CD4-positive, alpha-beta T cell treated with Interleukin-17A for 1 hour (primary cell): ENCODE data around the gene COL6A1.

Source experiments
- DNase-seq: peaks from one replicate; pipeline ENCODE4 v3.0.0-alpha.2; 2020

The COL6A1 gene

DNA sequence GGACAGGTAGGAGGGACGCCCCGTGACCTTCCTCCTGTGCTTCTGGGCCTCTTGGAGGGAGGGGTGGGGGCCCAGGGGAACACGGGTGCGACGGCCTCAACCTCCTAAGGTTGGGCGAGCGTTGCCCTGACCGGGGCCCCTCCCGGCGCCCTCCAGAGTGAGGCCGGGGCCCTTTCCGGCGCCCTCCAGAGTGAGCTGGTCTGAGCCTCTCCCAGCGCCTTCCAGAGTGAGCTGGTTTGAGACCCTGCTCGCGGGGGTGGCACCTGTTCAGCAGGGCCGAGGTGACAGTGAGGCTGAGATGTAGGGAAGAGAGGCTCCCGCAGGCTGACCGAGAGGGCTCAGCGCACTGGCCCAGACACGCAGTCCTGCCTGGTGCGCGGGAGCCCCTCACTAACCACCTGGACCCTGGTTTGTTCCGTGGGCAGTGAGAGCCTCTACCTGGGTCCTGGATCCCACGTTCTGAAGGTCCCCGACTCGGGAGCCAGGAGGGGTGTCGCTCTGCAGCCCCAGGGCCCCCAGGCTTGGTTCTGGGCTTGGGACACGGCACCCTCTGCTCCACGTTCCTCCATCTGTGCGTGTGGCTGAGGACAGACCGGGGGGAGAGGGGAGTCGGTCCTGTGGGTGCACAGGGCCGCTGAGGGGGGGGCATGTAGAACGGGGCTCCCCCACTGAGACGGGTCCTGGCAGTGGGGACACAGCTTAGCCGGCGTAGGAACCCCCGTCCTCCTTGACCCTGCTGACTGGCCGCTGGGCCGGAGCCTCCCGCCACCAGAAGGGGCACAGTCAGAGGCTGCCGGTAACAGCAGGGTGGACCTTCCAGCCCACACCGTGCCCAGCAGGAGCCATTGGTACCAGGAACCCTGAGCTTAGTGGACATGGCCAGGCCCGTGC lies 1.4 kb downstream of the COL6A1 start:
- DNase-seq, result no peak

DNA sequence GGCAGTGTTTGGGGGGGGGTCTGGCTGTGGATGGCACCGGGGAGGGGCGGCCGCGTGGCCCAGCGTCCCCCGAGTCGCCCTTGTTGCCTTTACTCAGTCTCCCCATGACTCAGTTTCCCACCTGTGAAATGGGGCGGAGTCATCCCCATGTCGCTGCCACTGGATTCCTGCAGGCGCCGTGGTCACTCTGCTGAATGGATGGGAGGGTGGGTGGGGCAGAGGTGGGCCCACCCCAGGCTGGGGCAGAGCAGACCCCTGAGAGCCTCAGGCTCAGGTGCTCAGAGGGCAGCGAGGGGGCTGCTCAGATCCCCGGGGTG lies 2.0 kb downstream of the COL6A1 start:
- no peak for DNase-seq

DNA sequence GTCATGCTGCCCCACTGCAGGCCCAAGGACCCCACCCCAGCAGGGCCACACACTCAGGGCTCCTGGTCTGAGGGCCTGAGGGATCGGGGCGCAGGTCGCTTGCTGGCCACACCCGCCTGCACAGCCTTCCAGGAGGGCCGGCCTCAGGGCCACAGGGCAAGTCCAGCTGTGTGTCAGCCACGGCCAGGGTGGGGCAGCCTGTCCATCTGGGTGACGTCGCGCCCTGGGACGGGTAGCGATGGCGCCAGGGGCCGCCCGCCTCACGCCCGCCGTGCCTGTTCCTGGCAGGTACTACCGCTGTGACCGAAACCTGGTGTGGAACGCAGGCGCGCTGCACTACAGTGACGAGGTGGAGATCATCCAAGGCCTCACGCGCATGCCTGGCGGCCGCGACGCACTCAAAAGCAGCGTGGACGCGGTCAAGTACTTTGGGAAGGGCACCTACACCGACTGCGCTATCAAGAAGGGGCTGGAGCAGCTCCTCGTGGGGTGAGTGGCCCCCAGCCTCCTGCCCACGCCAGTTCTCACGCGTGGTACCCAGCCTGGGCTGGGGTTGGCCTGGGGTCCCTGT lies 2.5 kb downstream of the COL6A1 start:
- no peak for DNase-seq

DNA sequence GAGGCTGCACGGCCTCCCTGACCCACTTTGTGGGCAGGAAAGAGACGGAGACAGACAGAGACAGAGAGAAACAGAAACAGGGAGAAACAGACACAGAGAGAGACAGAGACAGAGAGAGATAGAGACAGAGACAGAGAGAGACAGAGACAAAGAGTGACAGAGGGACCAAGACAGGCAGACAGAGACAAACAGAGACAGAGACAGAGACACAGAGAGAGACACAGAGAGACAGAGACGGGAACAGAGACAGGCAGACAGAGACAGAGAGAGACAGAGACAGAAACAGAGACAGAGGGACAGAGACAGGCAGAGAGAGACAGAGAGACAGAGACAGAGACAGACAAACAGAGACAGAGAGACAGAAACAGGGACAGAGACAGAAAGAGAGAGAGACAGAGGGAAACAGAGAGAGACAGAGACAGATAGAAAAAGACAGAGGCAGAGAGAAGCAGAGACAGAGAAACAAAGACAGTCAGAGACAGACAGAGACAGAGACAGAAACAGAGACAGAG lies 3.1 kb downstream of the COL6A1 start:
- no peak for DNase-seq

DNA sequence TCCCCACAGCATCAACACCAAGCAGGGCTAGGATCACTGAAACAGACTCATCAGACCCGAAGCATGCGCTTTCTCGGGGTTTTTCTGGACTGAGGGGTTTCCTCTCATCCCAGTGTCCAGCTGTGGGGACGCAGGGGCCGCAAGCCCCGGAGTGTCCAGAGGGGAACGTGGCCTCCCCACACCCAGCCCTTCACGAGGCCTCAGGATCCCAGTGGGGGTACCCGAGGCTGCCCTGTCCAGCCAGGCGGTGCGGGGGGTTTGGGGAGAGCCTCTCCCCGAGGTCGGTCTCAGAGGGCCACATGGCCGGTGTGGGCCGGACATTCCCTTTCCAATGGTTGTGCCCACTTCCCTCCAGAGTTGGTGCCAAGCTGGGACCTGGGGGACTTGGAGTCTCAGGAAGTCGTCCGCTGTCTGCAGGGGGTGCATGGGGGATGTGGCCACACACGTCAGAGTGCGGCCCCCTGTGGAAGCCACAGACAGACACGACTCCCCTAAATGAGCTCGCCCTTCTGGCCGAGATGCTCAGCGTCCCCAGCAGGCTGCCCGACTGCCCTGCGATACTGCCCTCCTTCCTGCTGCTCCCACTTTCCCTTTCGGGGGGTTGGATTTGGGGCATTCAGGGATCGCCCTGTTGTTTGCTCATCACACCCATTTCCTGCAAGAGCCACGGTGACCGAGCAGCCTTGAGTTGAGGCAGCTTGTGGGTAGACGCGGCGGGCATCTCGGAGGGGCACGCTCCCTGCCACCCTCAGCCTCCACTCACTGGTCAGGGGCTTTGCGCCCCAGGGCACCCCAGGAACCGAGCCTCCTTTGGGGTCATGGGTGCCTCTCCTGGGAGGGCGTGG lies 4.1 kb downstream of the COL6A1 start:
- no peak for DNase-seq

DNA sequence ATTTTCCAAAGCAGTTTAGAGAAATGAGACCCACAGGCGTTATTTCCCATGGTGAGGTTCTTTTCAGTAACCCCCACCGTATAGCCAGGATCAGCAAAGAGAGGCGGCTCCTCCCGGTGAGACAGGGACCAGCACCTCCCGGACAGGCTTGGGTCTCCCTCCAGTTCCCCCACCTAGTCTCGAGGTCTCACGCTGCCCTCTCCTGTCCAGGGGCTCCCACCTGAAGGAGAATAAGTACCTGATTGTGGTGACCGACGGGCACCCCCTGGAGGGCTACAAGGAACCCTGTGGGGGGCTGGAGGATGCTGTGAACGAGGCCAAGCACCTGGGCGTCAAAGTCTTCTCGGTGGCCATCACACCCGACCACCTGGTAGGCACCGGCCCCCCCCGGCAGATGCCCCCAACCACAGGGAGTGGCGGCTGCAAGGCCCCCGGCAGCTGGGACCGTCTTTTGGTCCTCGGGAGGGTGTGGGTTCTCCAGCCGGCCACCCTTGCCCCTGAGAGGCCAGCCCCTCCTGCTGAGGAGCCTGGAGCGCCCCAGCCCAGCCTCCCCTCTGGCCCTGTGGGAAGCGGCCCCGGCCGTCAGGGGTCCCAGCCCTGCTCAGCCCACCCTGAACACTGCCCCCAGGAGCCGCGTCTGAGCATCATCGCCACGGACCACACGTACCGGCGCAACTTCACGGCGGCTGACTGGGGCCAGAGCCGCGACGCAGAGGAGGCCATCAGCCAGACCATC lies 4.9 kb downstream of the COL6A1 start:
- DNase-seq, result no peak

DNA sequence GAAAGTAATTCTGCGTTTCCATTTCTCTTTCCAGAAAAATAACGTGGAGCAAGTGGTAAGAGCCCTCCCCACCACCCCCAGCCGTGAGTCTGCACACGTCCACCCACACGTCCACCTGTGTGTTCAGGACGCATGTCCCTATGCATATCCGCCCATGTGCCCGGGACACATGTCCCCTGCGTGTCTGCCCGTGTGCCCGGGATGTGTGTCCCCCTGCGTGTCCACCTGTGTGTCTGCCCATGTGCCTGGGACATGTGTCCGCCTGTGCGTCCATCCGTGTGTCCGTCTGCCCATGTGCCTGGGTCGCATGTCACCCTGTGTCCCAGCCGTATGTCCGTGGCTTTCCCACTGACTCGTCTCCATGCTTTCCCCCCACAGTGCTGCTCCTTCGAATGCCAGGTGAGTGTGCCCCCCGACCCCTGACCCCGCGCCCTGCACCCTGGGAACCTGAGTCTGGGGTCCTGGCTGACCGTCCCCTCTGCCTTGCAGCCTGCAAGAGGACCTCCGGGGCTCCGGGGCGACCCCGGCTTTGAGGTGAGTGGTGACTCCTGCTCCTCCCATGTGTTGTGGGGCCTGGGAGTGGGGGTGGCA lies 5.6 kb downstream of the COL6A1 start:
- DNase-seq, result no peak

DNA sequence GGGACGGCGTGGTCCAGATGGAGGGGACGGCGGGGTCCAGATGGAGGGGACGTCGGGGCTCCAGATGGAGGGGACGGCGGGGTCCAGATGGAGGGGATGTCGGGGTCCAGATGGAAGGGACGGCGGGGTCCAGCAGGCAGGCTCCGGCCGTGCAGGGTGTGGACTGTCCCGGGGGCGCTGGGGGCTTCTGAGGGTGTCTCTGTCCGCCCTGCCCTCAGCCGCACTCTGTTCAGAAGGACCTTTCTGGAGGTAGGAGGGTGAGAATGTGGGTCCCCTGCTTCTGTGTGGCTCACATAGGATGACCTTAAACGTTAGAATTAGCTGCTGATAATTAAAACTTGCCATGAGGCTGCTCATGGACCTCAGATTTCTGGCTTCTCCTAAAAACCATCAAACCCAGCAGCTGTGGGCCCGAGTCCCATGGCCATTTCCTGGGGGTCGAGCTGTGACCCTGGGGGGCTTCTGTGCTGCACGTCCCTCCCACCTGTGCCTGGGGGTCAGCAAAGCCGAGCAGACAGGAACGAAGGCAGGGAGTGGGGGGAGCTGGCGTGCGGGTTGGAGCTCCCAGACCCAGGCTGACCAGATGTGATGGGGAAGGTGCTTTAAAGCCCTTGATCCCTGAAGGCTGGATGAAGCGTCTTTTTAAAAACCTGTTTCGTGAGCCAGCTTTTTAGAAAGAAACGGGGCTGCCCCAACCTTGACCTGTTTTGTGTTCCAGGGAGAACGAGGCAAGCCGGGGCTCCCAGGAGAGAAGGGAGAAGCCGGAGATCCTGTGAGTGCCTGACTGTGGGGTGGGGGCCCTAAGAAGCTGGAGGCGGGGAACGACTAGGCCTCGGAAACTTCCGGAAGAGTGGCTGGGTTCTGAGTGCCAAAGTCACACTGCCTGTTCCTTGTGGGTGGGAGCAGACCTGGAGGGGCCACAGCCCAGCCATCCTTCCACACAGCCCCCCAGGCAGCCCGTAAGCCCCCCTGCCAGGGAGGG lies 7.1 kb downstream of the COL6A1 start:
- DNase-seq, result no peak

DNA sequence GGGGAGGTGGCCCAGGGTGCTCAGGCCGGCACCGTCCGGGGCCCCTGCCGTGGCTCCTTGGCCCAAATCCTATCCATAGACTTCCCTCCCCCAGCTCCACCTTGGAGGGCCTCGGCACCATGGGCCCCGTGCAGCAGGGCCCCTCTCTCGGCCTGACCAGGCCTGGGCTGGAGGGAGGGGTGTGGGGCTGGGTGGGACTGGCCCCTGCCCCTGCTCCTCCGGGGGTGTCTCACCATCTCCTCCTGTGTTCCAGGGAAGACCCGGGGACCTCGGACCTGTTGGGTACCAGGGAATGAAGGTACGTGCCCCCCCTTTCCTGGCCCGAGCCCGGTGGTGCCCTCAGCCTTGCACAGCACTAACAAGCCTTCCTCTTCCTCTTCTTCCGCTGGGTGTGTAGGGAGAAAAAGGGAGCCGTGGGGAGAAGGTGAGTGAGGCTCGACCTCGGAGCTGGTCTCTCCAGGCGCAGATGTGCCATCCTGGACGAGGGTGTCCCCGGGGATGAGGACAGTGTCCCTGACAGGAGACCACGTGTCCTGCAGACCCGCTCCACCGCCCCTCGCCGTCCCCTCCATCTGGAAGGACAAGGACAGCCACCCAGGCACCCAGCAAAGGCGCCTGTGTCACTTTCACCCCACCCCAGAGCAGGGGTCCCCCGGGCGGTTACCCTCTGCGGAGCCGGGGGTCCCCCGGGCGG lies 7.9 kb downstream of the COL6A1 start:
- no peak for DNase-seq

DNA sequence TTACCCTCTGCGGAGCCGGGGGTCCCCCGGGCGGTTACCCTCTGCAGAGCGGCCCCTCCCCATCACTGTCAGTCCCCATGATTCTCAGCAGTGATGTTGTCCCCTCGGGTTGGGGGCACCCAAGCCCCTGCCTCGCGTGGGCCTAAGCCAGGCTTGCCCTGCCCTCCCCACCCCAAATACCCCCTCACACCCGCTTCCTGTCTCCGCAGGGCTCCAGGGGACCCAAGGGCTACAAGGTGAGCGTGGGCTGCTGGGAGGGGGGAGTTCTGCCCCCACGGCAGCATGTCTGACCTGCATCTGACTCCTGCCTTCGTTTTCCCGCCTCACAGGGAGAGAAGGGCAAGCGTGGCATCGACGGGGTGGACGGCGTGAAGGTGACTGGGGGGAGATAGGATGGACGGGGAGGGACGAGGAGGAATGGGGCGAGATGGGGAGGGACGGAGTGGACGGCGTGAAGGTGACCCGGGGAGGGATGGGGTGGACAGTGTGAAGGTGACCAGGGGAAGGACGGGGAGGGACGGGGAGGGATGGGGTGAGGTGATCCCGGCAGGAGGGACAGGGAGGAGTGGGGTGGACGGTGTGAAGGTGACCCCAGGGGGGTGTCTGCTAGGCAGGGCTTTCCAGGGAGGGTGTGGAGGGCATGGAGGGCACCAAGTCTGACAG lies 8.6 kb downstream of the COL6A1 start:
- no peak for DNase-seq

DNA sequence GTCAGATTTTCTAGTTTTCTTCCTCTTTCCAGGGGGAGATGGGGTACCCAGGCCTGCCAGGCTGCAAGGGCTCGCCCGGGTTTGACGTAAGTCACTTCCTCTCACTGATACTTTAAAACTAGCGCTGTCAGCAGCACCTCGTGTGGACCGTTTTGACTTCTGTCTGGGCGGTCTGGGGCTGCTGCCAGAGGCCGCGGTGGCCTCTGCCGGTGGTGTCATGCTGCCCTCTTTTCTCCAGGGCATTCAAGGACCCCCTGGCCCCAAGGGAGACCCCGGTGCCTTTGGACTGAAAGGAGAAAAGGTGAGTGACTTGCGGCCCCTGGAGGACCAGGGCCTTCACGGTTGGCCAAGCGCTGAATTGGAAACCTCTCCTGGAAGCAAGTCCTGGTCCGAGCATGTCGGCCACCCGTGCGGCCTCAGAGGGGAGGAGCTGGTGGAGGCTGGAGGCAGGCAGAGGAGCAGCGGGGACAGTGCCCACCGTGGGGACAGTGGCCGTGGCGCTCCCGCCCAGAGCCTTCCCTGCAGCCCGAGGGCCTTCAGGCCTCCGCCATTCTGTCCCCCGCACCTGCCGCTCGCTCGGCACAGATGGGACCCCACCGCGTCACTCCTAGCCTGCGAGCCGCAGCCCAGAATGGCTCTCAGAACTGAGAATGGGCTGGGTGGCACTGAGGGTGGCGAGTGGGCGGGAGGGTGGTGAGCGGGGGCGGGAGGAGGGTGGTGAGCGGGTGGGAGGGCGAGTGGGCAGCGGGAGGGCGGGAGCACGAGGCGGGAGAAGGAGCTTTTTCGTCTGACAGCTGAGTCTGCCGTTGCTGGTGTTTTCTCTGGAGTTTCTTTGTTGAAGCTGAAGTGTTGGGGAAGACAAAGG lies 9.4 kb downstream of the COL6A1 start:
- no peak for DNase-seq

DNA sequence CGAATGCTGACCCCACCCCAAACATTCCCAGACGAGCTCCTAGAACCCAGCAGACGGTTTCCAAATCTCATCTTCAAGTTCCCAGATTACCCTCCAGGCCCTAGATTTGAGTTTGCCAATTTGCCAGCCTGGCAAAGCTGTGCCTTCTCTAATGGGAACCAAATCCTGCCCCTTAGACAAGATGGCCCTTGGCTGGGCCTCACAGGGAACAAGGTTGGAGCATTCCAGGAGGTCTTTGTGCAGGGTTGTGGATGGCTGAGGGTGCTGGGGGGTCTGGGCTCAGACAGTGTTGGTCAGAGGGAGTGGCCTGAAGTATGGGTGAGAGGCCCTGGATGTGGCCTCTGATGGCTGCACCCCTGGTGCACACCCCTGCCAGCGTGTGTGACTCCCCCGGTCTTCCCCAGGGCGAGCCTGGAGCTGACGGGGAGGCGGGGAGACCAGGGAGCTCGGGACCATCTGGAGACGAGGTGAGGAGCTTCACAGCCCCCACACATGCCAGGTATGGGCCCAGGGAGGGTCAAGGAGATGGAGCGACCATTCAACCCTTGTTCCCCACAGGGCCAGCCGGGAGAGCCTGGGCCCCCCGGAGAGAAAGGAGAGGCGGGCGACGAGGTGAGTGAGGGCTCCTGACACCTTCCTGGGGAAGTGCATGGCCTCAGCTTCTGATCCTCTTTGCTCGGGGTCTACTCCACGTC lies 10.2 kb downstream of the COL6A1 start:
- DNase-seq, result no peak

DNA sequence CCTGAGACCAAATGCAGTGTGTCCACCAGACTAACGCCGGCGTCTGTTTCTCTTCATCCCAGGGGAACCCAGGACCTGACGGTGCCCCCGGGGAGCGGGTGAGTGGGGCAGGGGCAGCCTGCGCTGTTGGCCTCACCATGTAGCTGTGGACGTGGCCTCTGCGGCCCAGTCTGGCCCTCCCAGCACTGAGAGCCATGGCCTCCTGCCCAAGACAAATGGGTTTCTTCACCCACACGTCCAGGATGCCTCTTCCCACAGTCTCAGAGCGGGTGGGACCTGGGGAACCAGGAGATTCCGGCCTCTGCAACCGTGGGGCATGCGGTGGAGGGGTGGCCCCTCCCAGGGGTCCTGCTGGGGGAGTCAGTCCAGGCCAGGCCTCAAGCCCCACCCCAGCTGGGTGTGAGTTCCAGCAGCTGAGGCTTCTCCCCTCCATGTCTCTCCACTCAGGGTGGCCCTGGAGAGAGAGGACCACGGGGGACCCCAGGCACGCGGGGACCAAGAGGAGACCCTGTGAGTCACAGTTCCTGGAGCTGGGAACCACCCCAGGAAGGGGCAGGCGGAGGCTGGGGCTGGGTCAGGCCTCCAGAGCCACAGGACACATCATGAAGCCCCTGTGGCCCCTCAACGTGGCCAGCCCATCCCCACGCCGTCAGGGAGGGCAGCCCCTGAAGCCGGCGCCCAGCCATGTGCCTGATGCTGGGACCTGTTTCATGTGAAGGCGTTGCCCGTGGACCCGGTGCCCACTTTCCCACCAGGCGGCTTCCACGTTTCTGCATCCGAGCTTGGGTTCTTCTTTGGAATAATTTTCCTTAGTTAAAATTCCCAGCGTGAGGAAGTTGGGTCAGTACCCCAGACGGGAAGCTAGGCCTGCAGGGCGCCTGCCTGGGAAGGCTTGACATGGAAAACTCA lies 11.0 kb downstream of the COL6A1 start:
- DNase-seq, result no peak

DNA sequence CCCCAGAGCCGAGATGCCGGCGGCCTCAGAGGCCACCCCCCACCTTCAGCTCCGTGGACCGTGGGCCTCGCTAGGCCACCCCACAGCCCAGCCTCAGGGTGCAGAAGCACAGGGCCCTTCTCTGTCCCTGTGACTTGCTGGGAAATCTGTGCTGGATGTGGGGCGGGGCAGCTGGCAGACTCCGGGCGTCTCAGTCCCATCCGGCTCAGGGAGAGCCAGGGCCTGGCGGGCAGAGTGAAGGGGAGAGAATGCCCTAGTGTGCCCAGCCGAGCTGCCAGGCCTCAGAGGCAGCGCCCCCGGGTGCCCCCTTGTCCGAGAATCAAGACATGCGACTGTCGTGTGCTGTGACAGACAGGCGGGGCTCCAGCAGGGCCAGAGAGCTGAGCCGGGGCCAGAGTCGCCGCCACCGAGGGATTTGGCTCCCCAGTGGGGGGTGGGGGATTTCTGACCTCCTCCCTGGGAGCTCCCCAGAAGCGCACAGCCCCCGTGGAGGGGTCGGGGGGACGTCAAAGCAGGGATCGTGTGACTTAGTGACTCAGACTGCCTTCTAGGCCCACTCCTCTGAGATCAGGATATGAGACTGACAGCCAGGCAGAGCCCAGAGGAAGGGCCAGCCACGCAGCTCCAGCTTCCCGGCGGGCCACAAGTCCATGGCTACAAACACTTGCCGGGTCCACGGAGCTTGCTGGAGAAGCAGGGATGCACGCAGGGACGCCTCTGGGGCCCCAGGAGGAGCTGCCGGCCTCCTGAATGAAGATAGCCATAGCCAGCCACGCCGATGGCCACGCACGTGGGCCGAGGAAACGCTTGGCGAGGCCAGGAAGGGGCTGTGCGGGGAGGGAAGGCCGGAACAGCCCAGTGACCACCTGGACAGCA lies 11.9 kb downstream of the COL6A1 start:
- DNase-seq, result no peak

DNA sequence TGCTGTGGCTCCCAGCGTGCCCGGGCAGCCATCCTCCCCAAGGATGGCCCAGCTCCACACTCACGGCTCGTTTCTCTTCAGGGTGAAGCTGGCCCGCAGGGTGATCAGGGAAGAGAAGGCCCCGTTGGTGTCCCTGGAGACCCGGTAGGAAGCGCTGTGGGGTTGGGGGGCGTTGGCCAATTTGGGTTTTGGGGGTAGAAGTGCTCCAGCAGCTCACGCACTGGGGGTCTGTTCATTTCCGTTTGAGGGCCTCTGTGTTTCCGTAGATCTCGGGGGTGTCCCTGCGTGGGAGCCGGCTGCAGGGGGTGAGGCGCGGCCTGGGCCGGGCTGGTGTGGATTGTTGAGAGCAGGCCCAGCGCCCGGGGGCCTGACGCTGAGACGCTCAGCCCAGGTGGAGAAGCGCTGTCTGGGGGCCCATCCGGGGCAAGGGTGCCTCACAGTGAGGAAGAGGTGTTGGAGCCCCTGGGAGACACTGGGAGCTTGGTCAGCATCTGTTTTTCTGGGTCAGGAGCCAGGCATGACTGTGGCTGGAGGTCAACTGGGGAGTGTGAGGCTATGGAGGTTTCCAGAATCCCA lies 12.6 kb downstream of the COL6A1 start:
- DNase-seq, result no peak
